ENCODE results near the gene RBM38.
"Not testable (repeated sequence)": the region's sequence is repeated elsewhere in the genome, so short reads cannot be mapped to it uniquely, and the experiment has no call there.

Gene RBM38

GRCh38 chr20:57390604-57391438, at the start of gene RBM38:
TSS of gene RBM38 (plus strand) at chr20:57391396. CDS start at chr20:57391582, 186 bp downstream.
- DNase-seq: peak; percentile 77

- no peak for DNase-seq
Observed at GRCh38 chr20:57341663-57342062, 49.5 kb upstream of the RBM38 start.

- no peak for DNase-seq
Observed at GRCh38 chr20:57342829-57343228, 48.4 kb upstream of the RBM38 start.

- peak; percentile 62 for DNase-seq
Observed at GRCh38 chr20:57346477-57346876, 44.7 kb upstream of the RBM38 start.

- DNase-seq: no peak
Observed at GRCh38 chr20:57347393-57347792, 43.8 kb upstream of the RBM38 start.

DNA sequence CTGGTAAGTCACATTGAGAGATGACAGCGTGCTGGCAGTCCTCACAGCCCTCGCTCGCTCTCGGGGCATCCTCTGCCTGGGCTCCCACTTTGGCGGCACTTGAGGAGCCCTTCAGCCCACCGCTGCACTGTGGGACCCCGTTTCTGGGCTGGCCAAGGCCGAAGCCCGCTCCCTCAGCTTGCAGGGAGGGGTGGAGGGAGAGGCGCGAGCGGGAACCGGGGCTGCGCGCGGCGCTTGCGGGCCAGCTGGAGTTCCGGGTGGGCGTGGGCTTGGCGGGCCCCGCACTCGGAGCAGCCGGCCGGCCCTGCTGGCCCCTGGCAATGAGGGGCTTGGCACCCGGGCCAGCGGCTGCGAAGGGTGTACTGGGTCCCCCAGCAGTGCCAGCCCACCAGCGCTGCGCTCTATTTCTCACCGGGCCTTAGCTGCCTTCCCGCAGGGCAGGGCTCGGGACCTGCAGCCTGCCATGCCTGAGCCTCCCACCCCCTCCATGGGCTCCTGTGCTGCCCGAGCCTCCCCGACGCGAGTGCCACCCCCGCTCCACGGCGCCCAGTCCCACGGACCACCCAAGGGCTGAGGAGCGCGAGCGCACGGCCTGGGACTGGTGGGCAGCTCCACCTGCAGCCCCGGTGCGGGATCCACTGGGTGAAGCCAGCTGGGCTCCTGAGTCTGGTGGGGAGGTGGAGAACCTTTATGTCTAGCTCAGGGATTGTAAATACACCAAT, 42.8 kb upstream of the RBM38 start:
- not testable (repeated sequence) for DNase-seq

DNA sequence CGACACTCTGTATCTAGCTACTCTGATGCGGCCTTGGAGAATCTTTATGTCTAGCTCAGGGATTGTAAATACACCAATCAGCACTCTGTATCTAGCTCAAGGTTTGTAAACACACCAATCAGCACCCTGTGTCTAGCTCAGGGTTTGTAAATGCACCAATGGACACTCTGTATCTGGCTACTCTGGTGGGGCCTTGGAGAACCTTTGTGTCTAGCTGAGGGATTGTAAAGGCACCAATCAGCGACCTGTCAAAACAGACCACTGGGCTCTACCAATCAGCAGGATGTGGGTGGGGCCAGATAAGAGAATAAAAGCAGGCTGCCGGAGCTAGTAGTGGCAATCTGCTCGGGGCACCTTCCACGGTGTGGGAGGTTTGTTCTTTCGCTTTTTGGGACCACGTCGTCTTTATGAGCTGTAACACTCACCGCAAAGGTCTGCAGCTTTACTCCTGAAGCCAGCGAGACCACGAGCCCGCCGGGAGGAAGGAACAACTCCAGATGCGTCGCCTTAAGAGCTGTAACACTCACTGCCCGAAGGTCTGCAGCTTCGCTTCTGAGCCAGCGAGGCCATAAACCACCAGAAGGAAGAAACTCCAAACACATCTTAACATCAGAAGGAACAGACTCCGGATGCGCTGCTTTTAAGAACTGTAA, 42.1 kb upstream of the RBM38 start:
- DNase-seq: peak; percentile 18

DNA sequence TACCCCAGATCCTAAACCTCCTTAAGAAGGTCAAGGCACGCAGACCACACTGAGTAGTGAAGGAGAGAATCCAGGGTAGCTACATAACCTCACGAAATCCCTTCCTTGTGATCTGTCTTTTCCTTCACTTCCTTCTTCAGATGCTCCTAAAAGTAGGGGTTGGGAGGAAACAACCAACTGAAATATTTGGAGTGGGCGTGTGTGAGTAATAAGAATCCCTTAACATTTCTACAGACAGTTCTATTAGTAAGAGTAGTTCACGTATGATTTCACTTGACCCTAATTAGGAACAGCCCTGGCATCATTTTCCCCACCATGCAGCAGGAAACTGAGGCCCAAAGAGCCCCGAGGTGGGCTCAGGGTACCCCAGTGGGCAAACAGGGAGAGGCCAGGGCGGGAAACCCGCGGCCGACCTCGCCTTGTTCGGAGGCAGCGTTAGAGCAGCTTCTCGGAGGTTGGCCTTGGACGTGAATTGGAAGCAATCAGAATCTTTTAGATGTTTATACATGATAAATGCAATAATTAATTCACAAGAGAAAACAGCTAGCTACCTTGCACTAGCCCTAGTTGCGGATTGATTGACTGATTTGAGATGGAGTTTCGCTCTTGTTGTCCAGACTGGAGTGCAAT, 41.0 kb upstream of the RBM38 start:
- no peak for DNase-seq

DNA sequence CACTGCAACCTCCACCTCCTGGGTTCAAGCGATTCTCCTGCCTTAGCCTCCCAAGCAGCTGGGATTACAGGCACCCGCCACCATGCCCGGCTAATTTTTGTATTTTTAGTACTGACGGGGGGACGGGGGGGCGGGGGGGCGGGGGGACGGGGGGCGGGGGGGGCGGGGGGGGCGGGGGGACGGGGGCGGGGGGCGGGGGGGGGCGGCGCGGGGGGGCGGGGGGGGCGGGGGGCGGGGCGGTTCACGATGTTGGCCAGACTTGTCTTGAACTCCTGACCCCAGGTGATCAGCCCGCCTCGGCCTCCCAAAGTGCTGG, 40.5 kb upstream of the RBM38 start:
- DNase-seq: not testable (repeated sequence)

DNA sequence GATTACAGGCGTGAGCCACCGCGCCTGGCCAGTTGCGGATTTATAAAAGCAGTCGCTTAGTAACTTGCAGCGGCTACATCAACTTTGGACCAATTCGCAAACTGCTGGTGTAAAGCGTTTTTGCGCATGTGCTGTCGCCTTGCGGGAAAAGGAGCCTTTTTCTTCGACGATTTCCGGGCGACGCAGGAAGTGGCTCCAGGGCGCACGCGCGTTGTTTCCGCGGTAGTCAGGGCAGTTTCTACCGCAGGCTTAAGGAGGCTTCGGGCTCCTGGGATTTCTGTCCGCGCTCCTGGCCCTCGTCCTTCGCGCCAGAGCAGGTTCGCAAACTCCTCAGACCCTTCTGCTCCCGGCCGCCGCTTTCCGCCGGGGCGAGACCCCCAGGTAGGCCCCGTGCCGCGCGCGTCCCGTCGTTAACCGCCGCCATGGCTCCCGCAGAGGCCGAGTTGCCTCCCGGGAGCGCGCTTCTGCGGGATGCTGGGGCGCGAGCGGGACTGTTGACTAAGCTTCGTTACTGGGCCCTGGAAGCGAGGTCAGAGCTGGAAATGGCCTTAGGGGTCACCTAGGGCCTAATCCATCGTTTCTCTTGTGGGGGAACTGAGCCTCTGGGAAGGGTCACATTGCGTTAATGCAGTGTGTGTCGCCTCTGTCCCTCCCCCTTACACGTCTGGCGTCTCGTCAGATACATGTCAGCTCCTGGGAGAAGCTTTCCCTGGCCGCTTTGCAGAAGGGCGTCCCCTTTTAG, 40.0 kb upstream of the RBM38 start, which contains the start of gene RAE1:
Gene RAE1, plus strand, starts transcription at position 214 of the 742 bp plus-strand sequence. CDS start 2,784 bp downstream, outside the sequence.
- peak; percentile 90 for DNase-seq

- DNase-seq: no peak
Observed at GRCh38 chr20:57352305-57352704, 38.9 kb upstream of the RBM38 start.

DNA sequence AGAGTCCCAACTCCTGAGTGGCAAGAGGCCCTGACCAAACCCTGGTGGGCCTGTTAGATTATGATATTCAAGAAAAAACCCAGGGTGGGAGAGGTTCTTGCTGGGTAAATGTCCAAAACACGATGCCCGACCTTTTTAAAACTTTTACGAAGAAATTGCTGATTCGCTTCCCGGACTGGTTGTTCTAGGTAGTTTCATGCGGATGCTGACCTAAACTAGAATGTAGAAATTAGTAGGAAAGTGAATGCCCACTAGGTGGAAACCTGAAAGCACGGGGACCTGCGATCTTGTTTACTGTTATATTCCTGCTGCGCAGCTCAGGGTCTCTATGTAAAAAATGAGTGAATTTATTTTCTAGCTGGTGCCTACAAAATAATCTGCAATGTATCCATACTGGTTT, 37.8 kb upstream of the RBM38 start:
- no peak for DNase-seq

GRCh38 chr20:57361517-57361916, 29.7 kb upstream of the RBM38 start:
- no peak for DNase-seq

DNA sequence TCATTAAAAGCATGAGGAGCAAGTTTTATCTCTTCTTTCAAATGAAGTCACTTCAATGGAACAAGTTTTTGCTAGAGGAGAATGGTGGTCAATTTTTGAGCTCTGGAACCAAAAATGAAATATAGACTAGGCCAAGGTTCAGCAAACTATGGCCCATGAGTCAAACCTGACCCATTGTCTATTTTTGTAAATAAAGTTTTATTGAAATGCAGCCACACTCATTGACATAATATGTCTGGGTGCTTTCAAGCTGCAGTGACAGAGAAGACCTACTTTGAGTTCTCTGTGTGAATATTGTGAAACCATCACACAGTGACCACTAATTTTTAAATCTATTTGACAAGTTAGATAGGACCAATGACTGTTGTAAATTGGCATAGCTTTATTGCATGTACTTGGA, 26.7 kb upstream of the RBM38 start:
- DNase-seq: no peak

DNA sequence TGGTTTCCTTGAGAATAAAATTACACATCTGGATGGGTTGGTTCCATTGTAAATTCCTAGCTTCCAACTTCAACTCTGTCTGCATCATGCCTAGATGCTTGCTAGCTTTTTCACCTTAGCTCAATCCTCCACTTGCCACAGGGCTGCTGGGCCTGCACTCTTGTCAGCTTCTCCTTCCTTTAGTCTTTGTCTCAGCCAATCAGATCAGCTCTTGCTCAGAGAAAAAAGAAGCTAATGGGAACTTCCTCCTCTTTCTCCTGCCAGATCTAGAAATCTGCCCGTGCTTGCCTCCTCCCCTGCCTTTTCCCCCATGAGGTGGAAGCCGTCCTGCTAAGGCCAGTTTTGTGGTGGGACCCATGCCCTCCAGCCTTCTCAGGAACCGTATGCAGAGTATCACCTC, 21.6 kb upstream of the RBM38 start:
- DNase-seq: no peak

DNA sequence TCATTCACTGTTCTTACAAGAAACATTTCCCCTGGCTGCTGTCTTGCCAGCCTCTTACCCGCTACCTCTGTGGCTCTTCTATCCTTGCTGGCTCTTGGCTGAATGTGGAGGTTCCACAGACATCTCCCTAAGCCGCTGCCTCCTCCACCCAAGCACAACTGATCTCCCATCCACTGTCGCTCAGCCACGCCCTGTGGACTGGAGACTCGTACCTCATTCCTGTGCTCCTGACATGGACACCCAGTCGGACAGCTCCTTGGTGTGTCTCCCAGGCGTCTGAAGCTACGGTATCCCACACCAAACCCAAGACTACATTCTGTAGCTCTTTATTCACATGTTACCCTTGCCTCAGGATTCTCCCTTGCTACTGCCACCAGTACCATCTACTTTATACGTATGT, 20.9 kb upstream of the RBM38 start:
- DNase-seq: no peak

- no peak for DNase-seq
Observed at GRCh38 chr20:57371363-57371762, 19.8 kb upstream of the RBM38 start.

DNA sequence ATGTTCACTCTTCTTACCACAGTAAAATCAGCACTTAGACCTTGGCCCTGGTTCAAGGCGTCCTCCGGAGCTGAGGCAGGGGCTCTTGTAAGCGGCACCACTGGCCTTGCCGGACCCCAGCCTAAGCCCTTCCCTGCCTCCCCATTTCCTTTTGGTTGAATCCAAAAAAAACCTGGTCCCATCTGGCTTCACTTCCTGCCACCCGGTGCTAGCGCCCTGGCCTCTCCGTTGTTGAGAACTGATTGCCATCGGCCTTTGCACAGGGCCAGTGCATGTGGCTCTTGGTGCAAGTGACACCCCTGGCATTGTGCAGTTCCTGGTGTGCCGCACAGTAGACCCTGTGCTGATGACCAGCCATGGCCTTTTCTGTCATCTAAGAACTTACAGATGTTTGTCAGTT, 19.0 kb upstream of the RBM38 start:
- DNase-seq: no peak

- no peak for DNase-seq
Observed at GRCh38 chr20:57372581-57373350, 18.4 kb upstream of the RBM38 start.

GRCh38 chr20:57374343-57374930, 16.8 kb upstream of the RBM38 start:
- DNase-seq: no peak

- no peak for DNase-seq
Observed at GRCh38 chr20:57374931-57375651, 16.1 kb upstream of the RBM38 start.

All from CD4-positive, alpha-beta T cell treated with Interleukin-12 subunit alpha and Interleukin-12 subunit beta, for 1 hour (primary cell).